Stomach smooth muscle (tissue), 2 donors: ENCODE results near the gene ZSWIM2.

Experiments
- H3K27ac ChIP-seq: one replicate; pipeline ENCODE4 v1.7.0; 2013; ENCODE audit warnings: mild to moderate bottlenecking, low read length, inconsistent platforms
- H3K27me3 ChIP-seq, 2 donors: one replicate each; pipeline ENCODE4 v1.7.0; 2013; ENCODE audit warnings: low read length in 2 of 2; ENCODE audit not compliant: insufficient read depth in 2 of 2, control insufficient read depth in 1 of 2
- H3K36me3 ChIP-seq, 2 donors: one replicate each; pipeline ENCODE4 v1.7.0; 2013; ENCODE audit warnings: low read length in 2 of 2; ENCODE audit not compliant: control insufficient read depth in 2 of 2, insufficient read depth in 2 of 2
- H3K4me1 ChIP-seq: one replicate; pipeline ENCODE4 v1.7.0; 2013; ENCODE audit warnings: low read length; ENCODE audit not compliant: control insufficient read depth, insufficient read depth
- H3K4me3 ChIP-seq, 2 donors: one replicate each; pipeline ENCODE4 v1.7.0; 2013; ENCODE audit warnings: low read length in 2 of 2
- H3K9ac ChIP-seq, 2 donors: one replicate each; pipeline ENCODE4 v1.7.0; 2013; ENCODE audit warnings: low read length in 2 of 2, mild to moderate bottlenecking in 1 of 2
- H3K9me3 ChIP-seq, 2 donors: one replicate each; pipeline ENCODE4 v1.7.0; 2013; ENCODE audit warnings: low read length in 2 of 2; ENCODE audit not compliant: control insufficient read depth in 2 of 2
- donor health status: healthy.
- donor health status: Pancreatic carcinoma.

Gene ZSWIM2

DNA sequence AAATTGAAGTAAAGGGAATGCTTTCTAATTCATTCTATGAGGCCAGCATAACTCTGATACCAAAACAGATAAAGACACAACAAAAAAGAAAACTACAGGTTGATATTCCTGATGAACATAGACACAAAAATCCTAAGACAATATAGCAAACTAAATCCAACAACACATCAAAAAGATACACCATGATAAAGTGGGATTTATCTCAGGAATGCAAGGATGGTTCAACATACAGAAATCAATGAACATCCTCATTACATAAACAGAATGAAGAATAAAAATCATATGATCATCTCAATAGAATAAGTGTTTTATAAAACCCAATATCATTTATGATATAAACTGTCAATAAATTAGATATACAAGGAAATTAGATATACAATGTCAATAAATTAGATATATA is 65.7 kb downstream of the ZSWIM2 start:
- Histone ChIP-seq H3K9ac (no peak overlapping the region), H3K4me3 (no peak overlapping the region), H3K9me3 (peaks cover 0 to 5% of the 10 kb centered on the region in 2 donors), H3K4me1 (no peaks in the 10 kb centered on the region), H3K36me3 (no peaks in the 10 kb centered on the region), H3K27me3 (no peaks in the 10 kb centered on the region), H3K27ac (no peak overlapping the region)

DNA sequence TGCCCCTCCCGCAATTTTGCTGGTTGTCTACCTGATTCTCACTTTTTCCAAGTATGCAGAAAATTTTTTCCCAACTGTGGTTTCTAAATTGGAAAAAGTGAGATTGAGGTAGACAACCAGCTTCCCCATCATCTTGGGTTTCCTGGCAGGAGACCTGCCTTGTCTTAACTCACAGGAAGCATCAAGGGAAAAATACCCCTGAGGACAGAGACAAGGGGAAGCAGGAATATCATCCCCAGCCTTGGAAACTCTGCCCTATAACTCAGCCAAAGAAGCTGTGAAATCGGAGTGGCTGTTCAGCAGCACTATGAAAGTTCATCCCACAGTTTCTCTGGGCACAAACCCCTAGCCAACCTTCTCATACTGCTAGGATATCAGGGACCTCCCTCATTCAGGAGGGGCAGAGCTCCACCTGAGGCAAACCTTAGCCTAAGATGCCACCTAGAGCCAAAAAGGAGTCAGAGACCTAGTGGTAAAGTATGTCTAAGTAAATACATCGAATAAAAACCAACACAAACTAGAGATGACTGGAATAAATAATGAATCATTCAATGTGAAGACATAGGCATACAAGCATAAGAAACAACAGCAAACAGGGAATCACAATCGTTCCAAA is 68.2 kb downstream of the ZSWIM2 start:
- H3K36me3 ChIP-seq: no peaks in the 10 kb centered on the region
- H3K9me3 ChIP-seq: peaks cover 0 to 5% of the 10 kb centered on the region in 2 donors
- H3K9ac ChIP-seq: no peak overlapping the region
- no peaks in the 10 kb centered on the region for H3K4me1 ChIP-seq
- H3K27me3 ChIP-seq: no peaks in the 10 kb centered on the region
- H3K27ac ChIP-seq: no peak overlapping the region
- H3K4me3 ChIP-seq: no peak overlapping the region
